ENCODE results near the gene SEPSECS.

The SEPSECS gene

GRCh38 chr4:25155947-25156346 is 4.3 kb downstream of the SEPSECS start:
- no peak for DNase-seq (ENCODE audit: low spot score)

DNA sequence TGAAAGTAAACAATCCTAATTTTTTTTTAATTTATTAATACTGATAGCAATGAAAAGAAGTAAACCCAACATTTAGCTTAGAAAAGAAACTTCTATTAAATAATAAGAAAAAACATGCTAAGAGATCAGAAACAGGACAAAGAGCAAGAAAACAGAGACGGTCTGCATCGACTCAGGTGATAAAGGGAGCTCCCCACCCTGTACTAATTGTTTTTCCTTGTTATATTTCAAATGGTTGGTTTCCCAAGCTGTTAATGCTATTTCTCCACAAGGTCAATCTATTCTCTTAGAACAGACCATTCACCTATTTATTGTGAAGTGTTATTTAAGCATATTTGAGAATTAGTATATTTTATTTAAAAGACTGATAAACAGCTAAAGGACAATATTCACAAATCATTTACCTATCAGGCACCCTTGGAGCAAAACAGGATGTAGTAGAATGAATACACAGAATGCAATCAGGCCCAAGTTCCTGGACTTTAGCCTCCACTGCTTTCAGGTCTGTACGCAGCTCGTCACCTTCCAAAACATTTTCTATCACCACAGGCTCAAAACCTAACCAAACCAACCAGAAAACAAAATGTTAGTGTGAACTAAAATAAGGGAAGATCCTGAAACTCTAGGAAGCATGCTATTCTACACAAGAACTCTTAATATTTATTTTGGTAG is 5.5 kb downstream of the SEPSECS start:
- DNase-seq (ENCODE audit: low spot score): peak; percentile 60

- no peak for DNase-seq (ENCODE audit: low spot score)
Measured at GRCh38 chr4:25146076-25146475, 14.2 kb downstream of the SEPSECS start.

DNA sequence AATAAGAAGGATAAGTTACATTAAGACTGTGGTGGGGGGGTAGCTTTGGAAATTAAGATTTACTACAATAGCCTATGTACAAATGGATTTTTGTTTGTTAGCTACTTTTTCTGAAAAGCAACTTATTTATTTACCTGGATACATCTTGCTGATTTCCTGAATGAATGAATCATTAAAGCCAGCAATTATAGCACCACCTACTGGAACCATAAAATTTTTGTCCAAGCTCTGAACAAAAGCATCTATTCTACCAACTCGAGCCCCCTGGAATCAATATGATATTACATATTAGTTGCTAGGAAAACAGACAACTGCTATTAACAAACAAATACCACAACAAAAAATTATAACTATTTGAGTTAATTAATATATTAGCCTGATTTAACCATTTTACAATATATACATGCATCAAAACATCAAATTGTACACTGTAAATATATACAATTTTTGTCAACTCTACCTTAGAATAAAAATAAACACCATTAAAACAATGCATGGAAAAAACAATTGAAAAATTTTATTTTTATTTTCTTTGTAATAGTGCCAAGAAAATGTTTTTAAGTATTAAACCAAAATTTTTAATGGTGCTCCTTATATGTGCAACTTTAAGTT is 15.3 kb downstream of the SEPSECS start:
- no peak for DNase-seq (ENCODE audit: low spot score)

GRCh38 chr4:25142468-25142867 is 17.8 kb downstream of the SEPSECS start:
- no peak for DNase-seq (ENCODE audit: low spot score)

GRCh38 chr4:25141592-25141991 is 18.7 kb downstream of the SEPSECS start:
- no peak for DNase-seq (ENCODE audit: low spot score)

- no peak for DNase-seq (ENCODE audit: low spot score)
Measured at GRCh38 chr4:25133132-25133531, 27.1 kb downstream of the SEPSECS start.

DNA sequence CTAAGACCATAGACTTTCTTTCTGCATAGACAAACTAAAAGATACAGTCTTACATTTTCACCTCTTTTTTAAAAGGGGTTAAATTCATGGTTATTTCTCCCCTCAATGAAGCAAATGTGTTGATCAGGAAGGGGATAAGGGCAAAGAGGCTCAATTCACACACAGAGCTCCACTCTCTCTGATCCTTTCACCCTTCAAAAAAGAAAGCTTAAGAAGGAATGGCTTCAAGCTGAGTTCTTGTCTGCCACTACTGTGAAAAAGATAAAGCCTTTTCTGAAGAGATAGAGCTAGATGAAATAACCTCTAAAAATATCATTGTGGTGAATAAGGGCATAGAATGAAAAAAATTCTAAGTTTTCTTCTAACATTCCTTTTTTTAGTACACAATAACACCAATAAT is 28.3 kb downstream of the SEPSECS start:
- DNase-seq (ENCODE audit: low spot score): no peak

DNA sequence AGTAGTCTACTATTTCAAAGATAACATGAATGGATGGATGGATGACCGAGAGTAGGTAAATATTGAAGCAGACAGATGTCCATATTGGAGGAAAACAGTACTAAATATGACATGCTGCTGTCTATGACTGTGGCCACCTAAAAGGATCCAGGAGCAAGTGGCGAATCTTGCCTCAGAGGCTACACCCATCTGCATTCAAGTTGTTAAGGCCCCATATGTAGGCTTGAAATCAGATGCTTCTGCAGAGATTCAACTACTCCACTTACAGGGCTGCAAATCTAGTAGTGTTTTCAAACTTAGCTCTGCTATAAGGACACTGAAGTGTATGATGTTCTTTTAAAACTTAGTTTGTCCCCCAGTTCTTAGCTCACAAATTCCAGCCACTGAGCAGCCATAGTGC is 28.9 kb downstream of the SEPSECS start:
- DNase-seq (ENCODE audit: low spot score): no peak

GRCh38 chr4:25129917-25130316 is 30.3 kb downstream of the SEPSECS start:
- DNase-seq (ENCODE audit: low spot score): no peak

- DNase-seq (ENCODE audit: low spot score): no peak
Measured at GRCh38 chr4:25128671-25129070, 31.6 kb downstream of the SEPSECS start.

DNA sequence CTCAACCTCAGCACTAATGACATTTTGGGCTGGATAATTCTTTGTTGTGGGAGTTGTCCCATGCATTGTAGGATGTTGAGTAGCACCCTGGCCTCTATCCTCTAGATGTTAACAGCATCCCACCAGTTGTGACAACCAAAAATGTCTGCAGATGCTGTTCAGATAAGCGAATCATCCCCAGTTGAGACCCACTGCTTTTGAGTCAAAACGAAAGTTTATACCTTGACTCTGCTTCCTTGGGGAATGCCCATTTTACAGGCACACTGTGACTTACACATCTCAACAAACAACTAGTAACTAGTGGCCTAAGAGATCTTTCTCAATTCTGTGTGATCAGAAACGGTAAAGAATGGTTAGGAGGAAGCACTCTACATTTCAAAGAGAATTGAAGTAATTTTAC is 37.0 kb downstream of the SEPSECS start:
- DNase-seq (ENCODE audit: low spot score): no peak

DNA sequence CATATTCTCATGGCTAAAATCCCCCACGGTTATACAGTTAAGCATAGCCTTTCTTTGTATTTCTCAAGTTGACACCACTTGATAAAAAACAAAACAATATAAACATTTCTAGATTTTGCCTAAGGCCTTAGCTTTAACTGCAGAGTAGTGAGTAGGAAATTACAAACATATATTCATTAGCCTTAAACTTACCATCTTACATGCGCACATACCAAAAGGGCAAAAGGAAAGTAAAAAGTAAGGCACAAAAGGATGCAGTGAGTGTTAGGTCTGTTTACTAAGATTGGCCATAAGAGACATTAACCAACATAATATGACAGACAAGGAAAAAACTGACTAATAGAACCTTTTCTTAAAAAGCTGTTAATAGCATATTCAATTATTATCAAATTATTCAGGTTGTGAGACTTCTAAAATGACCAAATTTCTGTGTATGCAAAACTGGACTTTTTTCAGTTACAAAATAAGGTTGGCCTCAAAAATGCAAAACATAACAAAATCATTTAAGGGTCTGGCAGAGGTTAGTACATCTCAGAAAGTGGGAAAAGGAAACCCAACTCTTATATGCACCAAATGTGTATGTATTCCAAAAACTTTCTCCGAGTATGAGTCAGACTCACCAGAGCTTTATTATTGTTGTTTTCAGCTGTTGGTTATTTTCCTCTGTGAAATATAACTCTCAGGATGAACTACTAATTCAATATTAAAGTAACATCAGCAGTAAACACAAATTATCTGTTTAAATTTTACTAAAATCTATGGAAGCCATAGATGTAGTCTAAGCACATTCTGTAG is 39.9 kb downstream of the SEPSECS start:
- DNase-seq (ENCODE audit: low spot score): no peak

GRCh38 chr4:25117716-25118472 is 42.4 kb downstream of the SEPSECS start:
- no peak for DNase-seq (ENCODE audit: low spot score)

- no peak for DNase-seq (ENCODE audit: low spot score)
Measured at GRCh38 chr4:25117274-25117673, 43.0 kb downstream of the SEPSECS start.

GRCh38 chr4:25113915-25114904 is 46.0 kb downstream of the SEPSECS start:
- no peak for DNase-seq (ENCODE audit: low spot score)

- DNase-seq (ENCODE audit: low spot score): no peak
Measured at GRCh38 chr4:25112995-25113380, 47.3 kb downstream of the SEPSECS start.

DNA sequence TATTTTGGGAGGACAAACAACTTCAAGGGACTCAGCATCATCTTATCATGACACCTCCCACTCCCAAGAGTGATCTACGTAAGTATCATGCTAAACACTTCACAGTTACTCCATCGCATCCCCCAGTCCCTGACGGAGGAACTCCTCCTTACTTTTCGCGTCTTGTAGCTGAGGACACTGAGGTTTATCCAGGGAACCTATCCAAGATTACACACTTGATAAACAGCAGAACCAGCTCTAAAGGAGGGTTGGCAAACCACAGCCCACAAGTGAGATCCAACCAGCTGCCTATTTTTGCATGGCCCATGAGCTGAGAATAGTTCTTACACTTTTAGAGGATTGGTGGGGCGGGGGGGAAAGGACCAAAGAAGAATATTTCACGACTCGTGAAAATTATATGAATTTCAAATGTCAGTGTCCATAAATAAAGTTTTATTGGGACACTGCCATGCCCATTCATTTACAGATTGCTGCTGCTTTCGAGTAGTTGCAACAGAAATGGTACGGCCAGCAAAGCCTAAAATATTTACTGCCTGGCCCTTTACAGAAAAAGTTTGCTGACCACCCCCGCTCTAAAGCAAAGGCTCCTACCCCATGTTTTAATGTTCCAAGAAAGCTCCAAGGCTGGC is 47.8 kb downstream of the SEPSECS start:
- DNase-seq (ENCODE audit: low spot score): no peak

GRCh38 chr4:25111648-25112196 is 48.5 kb downstream of the SEPSECS start:
- DNase-seq (ENCODE audit: low spot score): no peak

DNA sequence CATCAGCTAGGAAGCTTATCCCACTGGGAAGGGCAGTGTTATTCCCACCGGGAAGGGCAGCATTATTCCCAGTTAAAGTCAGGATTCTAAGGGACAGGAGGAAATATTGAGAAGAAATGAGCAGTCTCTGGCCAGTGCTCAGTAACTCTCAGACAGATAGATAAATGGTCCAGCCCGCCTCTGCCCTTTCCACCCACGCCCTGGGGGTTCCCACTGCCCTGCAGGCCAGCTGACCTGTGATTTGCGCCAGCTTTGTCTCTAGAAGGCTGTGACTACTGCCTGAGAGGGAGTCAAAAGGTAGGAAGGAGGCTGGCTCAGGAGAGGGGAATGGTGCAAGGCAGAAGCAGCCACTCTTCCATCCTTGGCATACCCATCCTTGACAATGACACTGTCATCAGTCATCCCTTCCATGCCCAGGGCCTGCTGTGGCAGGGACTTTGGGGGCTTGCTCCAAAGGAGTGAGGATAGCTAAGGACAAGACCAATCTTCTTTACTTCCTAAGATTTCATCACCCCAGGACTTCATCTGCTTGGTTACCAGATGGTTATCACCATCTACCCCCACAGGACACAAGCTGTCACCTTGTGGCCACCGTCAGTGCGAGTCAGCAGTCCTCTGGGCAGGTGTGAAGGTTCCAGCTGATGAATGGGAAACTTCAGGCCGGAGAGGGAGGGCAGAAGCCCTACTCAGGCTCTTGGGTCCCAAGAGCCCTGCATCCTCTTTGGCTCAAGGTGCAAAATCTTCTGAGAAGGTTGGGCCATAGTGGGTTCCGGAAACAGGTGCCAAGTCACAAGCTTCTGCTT is 49.5 kb downstream of the SEPSECS start:
- DNase-seq (ENCODE audit: low spot score): no peak
